Stimulated activated CD4-positive, alpha-beta T cell treated with anti-CD3 and anti-CD28 coated beads, Interleukin-2, amount 100 ng/mL, for 48 hours (primary cell): ENCODE measurements around the gene GNAS.
A peak's percentile ranks its signal among the peaks of the same experiment; 100 is the strongest.

Source experiments
- DNase-seq, 2 donors: peaks; one replicate each; pipeline ENCODE4 v3.0.0-alpha.2; 2020

The GNAS gene

DNA sequence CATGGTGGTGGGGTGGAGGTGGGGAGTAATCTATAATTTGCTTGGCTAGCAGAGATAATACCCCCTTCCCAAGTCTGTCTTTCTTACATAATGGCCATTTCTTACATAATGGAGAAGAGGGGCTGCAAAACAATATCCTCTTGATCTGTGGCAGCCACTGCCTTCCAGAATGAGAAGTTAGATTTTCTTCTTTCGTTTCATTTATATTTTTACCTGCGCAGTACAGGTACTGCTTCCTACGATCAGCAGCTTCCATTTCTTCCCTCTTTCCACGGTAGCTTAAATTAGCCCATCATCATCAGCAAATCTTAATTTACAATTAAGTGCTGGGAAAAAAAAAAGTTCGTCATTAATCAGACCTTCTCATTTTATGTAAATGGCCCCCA lies 30.2 kb downstream of the GNAS start:
- DNase-seq = no peak

DNA sequence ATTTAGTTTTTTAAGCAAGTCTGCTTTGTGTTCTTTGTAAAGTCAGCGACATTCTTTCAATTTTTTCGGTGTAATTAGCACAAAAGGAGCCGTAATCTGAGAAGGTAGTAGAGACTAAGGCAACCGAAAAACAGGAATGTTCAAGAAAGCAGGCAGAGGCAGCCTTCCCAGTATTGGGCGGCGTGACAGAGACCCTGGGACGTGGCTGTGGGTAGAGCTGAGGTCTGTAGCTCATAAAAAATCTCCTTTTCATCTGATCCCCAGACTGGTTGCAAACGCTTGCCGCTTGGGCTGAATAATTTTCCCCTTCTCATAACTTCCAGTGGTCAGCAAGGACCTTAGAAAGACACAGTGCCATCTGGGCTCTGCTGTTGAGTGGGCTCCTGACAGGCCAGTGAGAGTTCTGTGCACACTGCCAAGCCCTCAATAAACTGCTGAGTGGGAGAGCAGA lies 30.8 kb downstream of the GNAS start:
- no peak for DNase-seq

DNA sequence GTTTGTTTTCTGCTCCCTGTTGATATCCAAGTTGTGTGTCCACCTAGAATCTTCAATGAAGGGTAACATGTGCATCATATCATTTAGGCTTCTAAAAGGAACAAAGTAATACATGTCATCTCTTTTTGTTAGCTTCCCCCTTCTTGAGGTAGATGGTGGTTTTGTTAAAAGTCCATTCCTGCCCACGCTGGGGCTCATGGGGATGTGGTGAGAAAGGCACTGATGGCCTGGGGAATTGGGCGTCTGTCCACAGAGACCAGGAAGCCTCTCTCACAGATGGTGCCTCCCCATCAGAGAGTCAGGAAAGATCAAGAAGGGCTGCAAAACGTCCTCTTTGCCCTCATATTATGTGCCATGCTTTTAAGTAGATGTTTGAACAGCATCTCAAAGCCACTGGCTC lies 32.5 kb downstream of the GNAS start:
- no peak for DNase-seq

DNA sequence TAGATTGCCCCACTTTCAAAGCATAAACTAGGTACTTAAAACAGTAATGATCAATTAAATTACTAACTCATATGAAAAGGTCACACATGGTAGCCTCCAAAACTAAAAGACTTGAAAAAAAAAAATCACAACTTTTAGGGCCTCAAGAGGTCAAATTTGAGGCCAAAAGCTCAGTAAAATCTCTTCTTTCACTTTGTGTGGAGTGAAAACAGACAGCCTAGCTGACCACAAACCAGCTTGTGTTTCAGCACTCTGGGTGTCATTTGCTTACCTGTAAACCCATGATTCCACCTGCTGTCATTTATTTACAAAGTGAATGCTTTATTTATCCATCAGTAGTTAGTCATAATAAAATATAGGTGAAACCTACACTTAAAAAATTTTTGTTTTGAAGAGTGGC lies 34.0 kb downstream of the GNAS start:
- DNase-seq = no peak

DNA sequence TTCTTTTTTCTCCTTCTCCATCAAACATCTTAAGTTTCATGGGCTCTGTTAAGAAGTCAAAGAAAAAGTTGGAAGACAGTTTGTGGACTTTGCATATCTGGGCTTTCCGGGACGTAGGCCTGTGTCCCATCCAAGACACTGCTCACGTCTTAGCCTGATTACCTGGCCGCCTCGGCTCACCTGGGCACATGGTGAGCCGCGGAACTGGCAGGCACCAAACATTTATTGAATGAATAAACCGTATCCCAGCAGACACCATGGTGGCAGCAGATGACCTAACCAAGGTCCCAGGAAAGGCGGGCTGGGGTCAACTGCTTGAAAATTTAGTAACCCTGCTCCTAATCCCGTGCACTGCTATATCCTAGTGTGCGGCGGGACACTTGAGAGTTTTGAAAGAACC lies 35.6 kb downstream of the GNAS start:
- no peak for DNase-seq

DNA sequence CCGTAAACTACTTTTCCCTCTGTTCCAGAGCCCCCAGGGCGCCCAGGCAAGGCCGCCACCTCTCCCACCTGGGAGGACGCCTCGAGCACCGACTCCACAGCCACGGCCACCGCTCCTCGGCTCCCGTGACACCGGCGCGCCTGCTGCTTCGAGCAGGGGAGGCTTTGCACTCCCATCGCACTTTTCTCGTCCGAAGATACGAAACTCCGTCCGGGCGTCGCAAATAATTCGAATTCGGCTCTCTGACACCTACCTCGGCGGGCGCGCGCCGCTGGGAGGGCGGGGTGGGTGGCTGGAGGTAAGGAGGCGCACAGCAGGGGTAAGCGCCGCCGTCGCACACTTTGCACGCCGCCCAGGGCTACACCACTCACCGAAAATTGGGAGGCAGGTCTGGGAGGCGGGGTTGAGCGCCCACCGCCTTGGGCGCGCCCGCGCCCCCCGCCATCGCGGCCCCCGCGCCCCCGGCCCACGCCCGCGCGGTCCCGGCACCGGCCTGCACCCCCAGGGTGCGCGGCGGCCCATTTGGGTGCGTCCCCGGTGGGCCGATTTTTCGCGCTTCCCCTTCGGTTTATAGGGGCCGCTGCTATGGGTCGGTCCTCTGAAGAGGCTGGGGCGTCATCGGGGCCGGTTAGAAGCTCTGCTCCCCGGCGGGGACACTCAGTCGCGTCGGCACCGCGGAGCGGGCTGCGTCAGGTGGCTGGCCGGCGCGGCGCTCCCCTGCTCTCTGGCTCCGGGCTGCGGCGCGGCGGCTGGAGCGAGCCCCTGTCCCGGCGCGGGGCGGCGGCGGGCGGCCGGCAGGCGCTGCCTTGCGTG lies 36.2 kb downstream of the GNAS start:
- peak; percentile 68 to 70 for DNase-seq

DNA sequence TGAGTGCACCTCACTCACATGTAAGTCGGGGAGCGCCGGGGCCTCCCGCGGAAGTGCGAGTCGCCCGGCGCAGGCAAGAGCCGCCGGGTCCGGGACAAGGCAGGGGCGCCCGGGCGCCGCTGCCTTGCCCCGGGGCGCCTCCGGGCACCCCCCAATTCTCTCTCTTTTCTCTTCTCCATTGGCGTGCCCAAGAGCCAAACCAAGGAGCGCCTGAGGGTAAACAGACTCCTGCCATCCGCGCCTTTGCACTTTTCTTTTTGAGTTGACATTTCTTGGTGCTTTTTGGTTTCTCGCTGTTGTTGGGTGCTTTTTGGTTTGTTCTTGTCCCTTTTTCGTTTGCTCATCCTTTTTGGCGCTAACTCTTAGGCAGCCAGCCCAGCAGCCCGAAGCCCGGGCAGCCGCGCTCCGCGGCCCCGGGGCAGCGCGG lies 36.8 kb downstream of the GNAS start:
- no peak for DNase-seq

DNA sequence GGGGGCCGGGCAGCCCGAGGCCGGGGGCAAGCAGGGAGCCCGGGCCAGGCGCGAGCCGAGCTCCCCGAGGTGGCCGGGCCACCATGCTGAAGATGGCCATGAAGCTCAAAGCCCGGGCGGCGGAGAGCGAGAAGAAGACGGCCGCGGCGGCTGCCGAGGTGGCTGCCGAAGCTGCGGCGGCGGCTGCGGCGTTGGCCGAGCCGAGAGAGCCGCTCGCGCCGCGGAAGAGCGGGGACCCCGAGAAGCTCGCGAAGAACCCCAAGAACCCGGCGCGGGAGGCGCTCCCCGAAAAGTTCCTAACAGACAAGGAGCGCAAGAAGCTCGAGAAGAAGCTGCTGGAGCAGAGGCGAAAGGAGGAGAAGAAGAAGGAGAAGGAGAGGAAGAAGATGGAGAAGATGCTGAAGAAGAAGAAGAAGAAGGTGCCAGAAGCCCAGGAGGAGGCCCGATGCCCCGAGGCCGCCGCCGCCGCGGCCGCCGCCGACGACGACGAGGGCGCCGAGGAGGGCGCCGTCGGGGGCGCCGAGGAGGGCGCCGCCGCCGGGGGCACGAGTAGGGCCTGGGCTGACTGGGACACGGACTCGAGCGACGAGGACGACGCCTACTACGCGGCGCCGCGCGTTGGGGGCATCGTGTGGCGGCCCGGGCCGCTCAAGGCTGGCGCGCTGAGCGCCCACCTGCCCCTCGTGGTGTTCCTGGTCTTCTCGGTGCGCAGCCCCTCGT lies 37.4 kb downstream of the GNAS start:
- DNase-seq = no peak

DNA sequence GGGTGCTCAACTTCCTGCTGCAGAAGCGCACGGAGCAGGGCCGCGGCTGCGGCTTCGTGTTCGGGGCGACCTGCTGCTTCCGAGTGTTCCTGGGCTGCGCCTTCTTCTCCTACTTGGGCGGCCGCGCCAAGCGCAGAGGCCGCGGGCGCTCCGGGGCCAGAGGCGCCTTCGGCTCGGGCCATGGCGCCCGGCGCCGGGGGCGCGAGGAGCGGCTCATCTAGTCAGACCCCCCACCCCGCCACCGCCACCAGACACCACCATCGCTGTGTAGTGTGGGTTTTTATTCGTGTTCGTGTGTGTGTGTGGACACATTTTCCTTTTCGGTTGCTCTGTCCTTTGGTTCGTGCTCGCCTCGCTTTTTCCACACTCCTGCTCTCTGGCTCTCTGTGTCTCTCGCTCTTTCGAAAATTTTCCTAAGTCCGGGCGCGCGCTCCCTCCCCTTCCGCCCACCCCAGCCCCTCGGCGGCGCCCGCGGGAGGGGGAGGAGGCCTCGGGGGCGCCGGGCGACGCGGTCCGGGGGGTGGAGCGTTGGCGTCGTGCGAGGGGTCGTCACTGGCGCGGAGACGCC lies 38.1 kb downstream of the GNAS start:
- DNase-seq = peak; percentile 48 to 49

DNA sequence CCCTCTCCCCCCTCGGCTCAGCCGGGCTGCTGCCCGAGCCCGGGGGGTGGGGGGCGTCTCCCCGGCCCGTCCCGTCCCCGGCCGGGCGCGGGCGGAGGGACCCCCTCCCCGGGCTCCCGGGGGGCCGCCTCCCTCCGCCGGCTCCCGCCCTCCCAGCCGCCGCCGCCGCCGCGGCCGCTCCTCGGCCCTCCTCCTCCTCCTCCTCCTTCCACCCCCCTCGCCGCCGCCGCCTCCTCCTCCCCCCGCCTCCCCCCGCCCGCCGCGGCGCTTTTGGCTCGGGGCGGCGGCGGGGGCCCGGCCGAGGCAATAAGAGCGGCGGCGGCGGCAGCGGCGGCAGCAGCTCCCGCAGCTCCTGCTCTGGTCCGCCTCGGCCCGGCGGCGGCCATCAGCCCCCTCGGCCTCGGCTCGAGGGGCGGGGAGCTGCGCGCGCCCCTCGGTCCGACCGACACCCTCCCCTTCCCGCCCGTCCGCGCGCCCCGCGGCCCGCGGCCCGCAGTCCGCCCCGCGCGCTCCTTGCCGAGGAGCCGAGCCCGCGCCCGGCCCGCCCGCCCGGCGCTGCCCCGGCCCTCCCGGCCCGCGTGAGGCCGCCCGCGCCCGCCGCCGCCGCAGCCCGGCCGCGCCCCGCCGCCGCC lies 38.7 kb downstream of the GNAS start:
- DNase-seq = peak; percentile 58 to 63

DNA sequence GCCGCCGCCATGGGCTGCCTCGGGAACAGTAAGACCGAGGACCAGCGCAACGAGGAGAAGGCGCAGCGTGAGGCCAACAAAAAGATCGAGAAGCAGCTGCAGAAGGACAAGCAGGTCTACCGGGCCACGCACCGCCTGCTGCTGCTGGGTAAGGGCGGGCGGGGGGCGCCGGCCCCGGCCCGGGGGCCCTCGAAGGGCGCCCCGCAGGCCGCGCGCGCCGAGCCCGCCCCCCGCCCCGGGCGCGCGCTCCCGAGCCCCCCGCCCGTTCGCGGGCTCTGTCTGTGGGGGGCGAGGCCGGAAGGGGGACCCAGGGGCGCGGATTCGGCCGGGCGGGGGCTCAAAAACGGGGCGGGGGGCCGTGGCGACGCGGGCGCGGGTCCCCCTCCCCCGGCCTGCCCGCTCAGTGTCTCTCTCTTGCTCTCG lies 39.2 kb downstream of the GNAS start:
- peak; percentile 23 to 30 for DNase-seq

DNA sequence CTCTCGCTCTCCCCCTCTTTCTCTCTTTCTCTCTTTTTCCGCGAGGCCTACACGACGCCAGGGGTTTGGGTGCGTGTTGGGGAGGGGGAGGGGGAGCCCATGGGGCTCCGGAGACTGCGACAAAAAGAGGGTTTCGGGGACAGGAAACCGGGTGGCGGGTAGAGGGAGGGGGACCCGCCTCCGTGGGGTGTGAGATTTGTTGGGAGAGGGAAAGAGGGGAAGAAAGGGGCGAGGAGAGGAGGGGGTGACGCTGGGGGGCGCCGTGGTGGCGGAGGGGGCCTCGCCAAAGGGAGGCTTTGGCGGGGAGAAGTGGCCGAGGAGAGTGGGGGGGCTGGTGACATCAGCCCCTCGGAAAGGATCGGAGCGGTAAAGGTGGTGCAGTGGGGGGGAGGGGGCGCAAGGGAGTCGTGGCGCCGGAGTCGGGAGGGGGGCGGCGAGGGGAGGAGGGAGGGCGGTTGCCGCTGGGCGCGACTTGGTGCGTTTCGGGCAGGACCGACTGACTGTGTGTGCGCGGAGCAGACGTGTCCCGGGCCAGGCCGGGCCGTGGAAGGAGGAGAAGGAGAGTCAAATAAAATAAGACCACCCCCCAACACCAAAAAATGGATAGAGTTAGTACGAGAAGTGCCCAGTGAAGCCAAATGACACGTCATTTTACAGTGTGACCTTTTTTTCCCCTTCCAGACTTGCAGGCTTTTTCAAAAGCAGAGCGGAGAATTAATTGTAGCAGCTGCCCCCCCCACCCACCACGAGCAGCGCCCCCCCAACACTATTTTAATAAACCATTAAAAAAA lies 39.8 kb downstream of the GNAS start:
- peak; percentile 61 to 66 for DNase-seq

DNA sequence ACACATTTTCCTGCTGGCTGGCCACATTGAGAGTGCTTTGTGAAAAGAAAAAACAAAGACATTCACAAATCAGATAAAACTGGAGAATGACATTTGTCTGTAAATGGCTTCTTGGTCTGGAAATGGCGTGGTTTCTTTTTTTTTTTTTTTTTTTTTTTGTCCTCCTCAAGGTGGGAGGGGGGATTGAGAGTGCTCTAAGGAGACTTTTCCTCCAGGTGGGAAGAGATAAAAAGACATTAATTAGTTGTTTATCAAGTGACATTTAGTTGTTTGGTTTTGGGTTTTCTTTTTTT lies 40.4 kb downstream of the GNAS start:
- no peak for DNase-seq

DNA sequence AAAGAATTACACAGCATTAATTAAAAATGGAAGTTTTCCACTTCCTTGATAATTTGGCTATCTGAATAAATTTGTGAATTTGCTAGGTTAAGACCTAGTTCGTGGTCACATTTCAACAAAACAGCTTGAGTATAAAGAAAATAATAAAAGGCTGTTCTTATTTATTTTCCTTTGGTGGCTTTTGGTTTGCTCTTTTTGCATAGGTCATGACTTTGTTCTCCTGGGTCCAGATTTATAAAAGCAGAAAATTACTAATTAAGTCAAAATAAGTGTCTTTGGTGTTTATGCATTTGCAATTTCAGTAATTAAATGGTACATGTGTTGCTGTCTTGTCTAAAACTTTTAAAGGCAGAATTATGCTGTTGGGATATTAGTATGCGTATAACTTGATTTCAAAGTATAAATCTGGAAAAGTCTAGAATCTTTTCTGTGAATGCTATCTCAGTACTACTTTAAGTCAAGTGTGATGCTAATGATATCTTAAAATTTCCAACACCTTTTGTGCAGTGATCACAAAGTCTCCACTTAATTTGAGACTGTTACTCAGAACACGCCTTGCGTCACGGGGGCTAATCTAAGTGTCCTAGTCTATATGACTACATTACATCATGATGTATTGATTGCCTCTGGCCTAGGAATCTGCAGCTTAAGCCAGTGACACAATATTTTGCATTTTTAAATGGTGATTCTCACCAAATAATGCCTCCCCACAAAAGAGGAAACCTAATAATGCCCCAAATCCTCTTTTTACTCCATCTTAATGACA lies 41.0 kb downstream of the GNAS start:
- peak; percentile 27 to 33 for DNase-seq

DNA sequence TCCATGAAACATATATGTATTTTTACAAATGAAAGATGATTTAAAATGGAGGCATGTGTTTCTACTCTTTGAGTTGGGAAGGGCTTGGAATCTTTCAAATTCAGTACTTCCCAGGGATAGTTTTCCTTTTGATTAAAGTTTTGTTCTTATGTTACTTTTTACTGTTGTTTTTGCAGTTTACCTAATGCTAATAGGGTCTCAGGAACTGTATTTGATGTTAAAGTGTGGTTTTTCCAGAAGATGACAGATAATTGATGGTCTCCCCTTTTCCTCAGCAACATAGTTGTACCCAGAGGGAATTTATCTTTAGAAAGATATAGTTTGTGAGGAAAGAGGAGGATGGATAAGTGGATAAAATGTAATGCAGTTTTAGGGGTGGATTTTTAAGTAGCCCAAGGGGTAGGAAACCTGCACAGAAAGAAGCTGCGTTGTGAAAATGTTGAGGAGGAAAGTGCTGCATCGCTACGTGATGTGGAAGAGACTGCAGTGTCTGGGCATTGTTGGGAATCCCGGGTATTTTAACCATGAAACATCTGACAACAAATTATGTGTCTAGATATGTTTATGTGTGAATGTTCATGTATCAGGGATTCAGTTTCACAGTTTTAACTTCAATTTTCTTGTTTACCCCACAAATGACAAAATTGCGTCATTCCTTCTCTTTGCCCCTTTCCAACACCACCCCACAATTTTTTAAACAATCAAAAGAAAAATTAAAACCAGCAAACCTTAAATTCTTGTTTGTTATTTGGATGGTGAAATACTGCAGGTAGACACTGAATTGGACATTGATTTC lies 42.3 kb downstream of the GNAS start:
- no peak for DNase-seq

DNA sequence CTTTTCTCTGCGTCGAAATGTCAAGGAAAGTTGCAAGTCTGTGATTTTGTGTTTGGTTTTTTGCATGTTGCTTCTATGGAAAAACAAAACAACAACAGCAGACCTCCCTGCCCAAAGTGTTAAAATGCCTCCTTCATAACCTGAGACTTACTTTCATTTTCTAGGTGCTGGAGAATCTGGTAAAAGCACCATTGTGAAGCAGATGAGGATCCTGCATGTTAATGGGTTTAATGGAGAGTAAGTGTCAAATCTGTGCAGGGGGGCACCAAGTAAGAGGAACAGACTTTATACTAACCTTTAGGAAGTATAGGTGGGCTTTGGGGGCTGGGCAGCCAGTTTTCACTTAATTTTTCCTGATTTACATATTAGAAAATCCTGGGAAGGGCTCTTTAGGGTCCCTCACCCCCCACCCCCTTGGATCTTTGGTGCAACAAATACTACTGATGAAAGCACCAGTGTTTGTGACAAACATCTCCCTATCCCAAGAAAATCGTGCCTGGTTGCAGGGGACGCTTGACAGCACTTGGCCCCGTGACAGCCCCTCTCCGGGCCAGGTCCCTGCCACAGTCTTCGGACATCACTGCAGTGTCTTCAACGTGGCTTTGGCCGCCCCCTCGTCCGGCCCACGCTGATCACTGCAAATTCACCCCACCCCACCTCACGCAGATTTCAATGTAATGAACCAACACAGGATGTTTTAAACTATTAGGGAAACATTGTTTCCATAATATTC lies 43.1 kb downstream of the GNAS start:
- no peak for DNase-seq

DNA sequence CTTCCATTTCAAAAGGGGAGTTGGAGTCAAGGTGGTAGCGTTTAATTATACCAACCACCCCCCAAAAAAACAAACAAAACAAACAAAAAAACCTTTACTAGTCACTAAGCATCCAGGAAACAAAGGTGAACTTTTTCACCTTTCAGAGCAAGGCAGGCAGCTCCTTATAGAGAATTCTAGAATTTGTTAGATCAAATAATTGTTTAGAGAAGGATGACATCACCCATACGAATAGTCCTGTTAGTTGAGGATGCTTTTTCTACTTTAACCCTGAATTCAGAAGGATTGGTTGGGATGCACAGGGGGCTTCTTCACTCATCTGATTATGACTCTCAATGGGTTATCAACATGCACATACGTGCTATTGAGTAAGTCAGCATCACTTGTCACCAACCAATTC lies 44.3 kb downstream of the GNAS start:
- no peak for DNase-seq

DNA sequence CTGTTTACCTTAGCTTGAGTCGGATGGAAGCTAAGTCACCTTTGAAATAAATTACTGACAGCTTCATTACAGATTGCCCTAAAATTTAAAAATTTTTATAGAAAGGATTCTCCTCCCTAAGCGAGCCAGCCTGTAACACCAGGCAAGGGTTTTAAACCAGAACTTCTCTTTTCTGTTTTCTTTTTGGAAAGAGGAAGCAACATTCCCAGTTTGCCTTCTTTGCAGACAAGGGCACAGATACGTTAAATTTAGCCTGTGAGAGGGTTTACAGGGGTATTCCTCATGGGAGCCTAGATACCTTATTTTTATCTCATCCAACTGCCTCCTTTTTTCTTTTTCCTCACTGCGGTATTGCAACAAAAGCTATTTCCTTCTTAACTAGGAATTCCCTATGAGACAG lies 45.0 kb downstream of the GNAS start:
- no peak for DNase-seq

DNA sequence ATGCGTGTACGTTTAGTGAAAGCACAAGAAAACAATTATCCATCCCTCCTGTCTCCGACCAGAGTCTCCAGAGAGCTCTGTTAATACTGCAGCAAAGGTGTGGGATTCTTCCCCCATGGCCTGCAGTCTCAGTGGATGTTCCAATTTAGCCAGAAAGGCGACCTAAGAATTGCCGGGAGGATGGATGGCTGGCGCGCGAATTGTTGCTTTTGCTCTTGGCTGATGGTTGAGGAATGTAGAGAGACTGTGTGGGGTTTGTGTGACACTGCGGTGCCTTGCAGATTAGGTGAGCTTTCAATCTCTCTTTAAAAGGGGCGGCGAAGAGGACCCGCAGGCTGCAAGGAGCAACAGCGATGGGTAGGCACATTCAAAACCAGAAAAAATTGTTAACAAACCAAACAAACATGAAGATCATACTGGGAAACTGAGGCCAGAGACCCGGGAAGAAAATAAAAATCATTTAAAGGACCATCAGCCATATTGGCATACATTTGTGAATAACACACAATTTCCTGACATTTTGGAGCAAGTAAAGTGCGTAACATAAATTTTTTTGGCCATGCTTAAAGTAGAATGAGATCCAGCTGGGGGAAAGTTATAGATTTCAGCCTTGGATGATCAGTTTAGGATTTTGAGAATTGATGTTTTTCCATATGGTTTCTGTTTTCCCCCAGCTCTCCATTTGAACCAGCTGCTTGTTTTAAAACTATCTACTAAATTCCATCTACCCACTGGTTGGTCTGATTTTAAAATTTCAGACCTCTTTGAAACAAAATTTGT lies 46.3 kb downstream of the GNAS start:
- DNase-seq = no peak

DNA sequence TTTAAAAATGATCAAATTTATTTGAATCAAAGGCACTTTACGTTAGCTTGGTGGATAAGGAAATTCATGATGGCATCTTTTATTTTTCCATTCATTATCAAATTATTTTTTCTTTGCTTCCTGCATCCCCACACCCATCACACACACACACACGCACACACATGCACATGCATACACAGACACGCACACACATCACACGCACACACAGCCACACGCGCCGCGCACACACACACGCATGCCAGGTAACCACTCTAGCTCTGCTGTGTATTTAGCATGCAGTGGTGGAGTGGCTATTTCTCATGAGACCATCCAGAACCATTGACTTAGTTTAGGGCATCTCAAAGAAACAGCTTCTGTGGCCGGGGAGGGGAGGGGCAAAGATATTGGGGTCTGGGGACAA lies 47.0 kb downstream of the GNAS start:
- DNase-seq = no peak
